B cell (primary cell): Measurements from ENCODE around the gene SLC27A1.

Experiments used
- CTCF ChIP-seq: fragments of 200-600 bp; IDR thresholded peaks from one replicate; pipeline ENCODE4 v1.8.0; 2022; ENCODE audit warnings: antibody characterized with exemption, mild to moderate bottlenecking
- EZH2 ChIP-seq: IDR thresholded peaks from 2 replicates; pipeline ENCODE4 v1.6.1; 2012; ENCODE audit warnings: borderline replicate concordance, low read depth, mild to moderate bottlenecking, moderate library complexity, low read length; ENCODE audit not compliant: insufficient read depth, poor library complexity, severe bottlenecking

- TF ChIP-seq CTCF: no peak
- TF ChIP-seq EZH2: no peak
Measured at GRCh38 chr19:17454576-17455071, 15.7 kb upstream of the SLC27A1 start.
